OCI-LY1 (cell line): Measurements from ENCODE around the gene MKI67.

Source experiments
- H2AFZ ChIP-seq: fragments of 200-600 bp; sonication (generic), shearing (Covaris generic); 2 replicates; pipeline ENCODE4 v1.6.0; 2014; ENCODE audit warnings: antibody characterized with exemption, mild to moderate bottlenecking, low read length
- H3F3A ChIP-seq: fragments of 200-600 bp; sonication (generic), shearing (Covaris generic); 2 replicates; pipeline ENCODE4 v1.6.0; 2014; ENCODE audit warnings: mild to moderate bottlenecking, antibody characterized with exemption, low read length, moderate library complexity; ENCODE audit not compliant: insufficient read depth
- H3K27ac ChIP-seq: fragments of 200-600 bp; sonication (generic); 2 replicates; pipeline ENCODE4 v1.5.1; 2014; ENCODE audit warnings: low read length, mixed run types, mild to moderate bottlenecking, low read depth; ENCODE audit not compliant: poor library complexity, severe bottlenecking
- H3K27me3 ChIP-seq: fragments of 200-600 bp; sonication (generic); 2 replicates; pipeline ENCODE4 v1.6.0; 2014; ENCODE audit warnings: antibody characterized with exemption, mild to moderate bottlenecking, low read length, moderate library complexity; ENCODE audit not compliant: insufficient read depth
- H3K36me3 ChIP-seq: fragments of 200-600 bp; sonication (generic); 2 replicates; pipeline ENCODE4 v1.6.1; 2014; ENCODE audit warnings: mild to moderate bottlenecking, antibody characterized with exemption, low read length, moderate library complexity, mixed read lengths; ENCODE audit not compliant: insufficient read depth
- H3K4me1 ChIP-seq: fragments of 200-600 bp; sonication (generic); 2 replicates; pipeline ENCODE4 v1.5.1; 2014; ENCODE audit warnings: mild to moderate bottlenecking, low read length, moderate library complexity; ENCODE audit not compliant: insufficient read depth, severe bottlenecking
- H3K4me2 ChIP-seq: fragments of 200-600 bp; sonication (generic), shearing (Covaris generic); 2 replicates; pipeline ENCODE4 v1.6.1; 2014; ENCODE audit warnings: low read length
- H3K4me3 ChIP-seq: fragments of 200-600 bp; sonication (generic); 2 replicates; pipeline ENCODE4 v1.5.1; 2014; ENCODE audit warnings: low read length, low read depth, mild to moderate bottlenecking, mixed read lengths; ENCODE audit not compliant: poor library complexity, severe bottlenecking
- H3K79me2 ChIP-seq: fragments of 200-600 bp; shearing (Covaris generic); 2 replicates; pipeline ENCODE4 v1.6.1; 2016; ENCODE audit warnings: mixed run types, low read length, mixed read lengths; ENCODE audit not compliant: insufficient read depth
- H3K9ac ChIP-seq: fragments of 200-600 bp; sonication (generic), shearing (Covaris generic); 2 replicates; pipeline ENCODE4 v1.6.1; 2014; ENCODE audit warnings: mild to moderate bottlenecking, low read length, mixed read lengths
- H3K9me2 ChIP-seq: fragments of 200-600 bp; sonication (generic), shearing (Covaris generic); 2 replicates; pipeline ENCODE4 v1.6.1; 2014; ENCODE audit warnings: low read depth, mild to moderate bottlenecking, low read length, mixed read lengths
- H3K9me3 ChIP-seq: fragments of 200-600 bp; shearing (Covaris generic); 2 replicates; pipeline ENCODE4 v1.6.1; 2014; ENCODE audit warnings: low read length, mixed read lengths
- H4K20me1 ChIP-seq: fragments of 200-600 bp; sonication (generic), shearing (Covaris generic); 2 replicates; pipeline ENCODE4 v1.6.0; 2016; ENCODE audit warnings: mild to moderate bottlenecking, low read length; ENCODE audit not compliant: insufficient read depth
- CTCF ChIP-seq: fragments of 200-600 bp; sonication (generic), shearing (Covaris generic); IDR thresholded peaks from 2 replicates; pipeline ENCODE4 v1.5.1; 2017; ENCODE audit warnings: mild to moderate bottlenecking, antibody characterized with exemption, low read length, moderate library complexity, mixed read lengths
- EZH2 ChIP-seq: fragments of 200-600 bp; sonication (generic), shearing (Covaris generic); IDR thresholded peaks from 2 replicates; pipeline ENCODE4 v1.8.0; 2017; ENCODE audit warnings: borderline replicate concordance, mixed run types, mild to moderate bottlenecking, antibody characterized with exemption, low read length, moderate library complexity, mixed read lengths

Gene MKI67

GRCh38 chr10:128110339-128110738 is 15.9 kb downstream of the MKI67 start:
- Histone ChIP-seq H3K9ac (no peak overlapping the region), H4K20me1 (no peaks in the 10 kb centered on the region), H3K4me2 (no peak overlapping the region), H3K4me3 (no peak overlapping the region), H3K27ac (no peak overlapping the region), H3K79me2 (no peaks in the 10 kb centered on the region), H3K27me3 (no peaks in the 10 kb centered on the region), H2AFZ (no peak overlapping the region), H3F3A (no peaks in the 10 kb centered on the region), H3K9me2 (no peaks in the 10 kb centered on the region), H3K36me3 (peaks cover 100% of the 10 kb centered on the region), H3K9me3 (no peaks in the 10 kb centered on the region), H3K4me1 (no peaks in the 10 kb centered on the region)
- TF ChIP-seq CTCF = no peak
- TF ChIP-seq EZH2 = no peak

GRCh38 chr10:128109707-128110106 is 16.5 kb downstream of the MKI67 start:
- no peak overlapping the region for H3K9ac ChIP-seq
- H3K79me2 ChIP-seq = no peaks in the 10 kb centered on the region
- H3K4me1 ChIP-seq = no peaks in the 10 kb centered on the region
- H3K4me2 ChIP-seq = no peak overlapping the region
- no peaks in the 10 kb centered on the region for H3K9me2 ChIP-seq
- H3K9me3 ChIP-seq = no peaks in the 10 kb centered on the region
- H3K36me3 ChIP-seq = peaks cover 100% of the 10 kb centered on the region
- H3F3A ChIP-seq = no peaks in the 10 kb centered on the region
- no peak overlapping the region for H3K4me3 ChIP-seq
- TF ChIP-seq EZH2 (no peak), CTCF (no peak)
- no peaks in the 10 kb centered on the region for H3K27me3 ChIP-seq
- H2AFZ ChIP-seq = no peak overlapping the region
- no peak overlapping the region for H3K27ac ChIP-seq
- no peaks in the 10 kb centered on the region for H4K20me1 ChIP-seq

- H3K4me3 ChIP-seq = no peak overlapping the region
- no peak overlapping the region for H3K27ac ChIP-seq
- H2AFZ ChIP-seq = no peak overlapping the region
- H3K9me3 ChIP-seq = no peaks in the 10 kb centered on the region
- H3K9me2 ChIP-seq = no peaks in the 10 kb centered on the region
- no peaks in the 10 kb centered on the region for H3K79me2 ChIP-seq
- H4K20me1 ChIP-seq = no peaks in the 10 kb centered on the region
- TF ChIP-seq EZH2 (no peak), CTCF (no peak)
- peaks cover 100% of the 10 kb centered on the region for H3K36me3 ChIP-seq
- no peaks in the 10 kb centered on the region for H3K27me3 ChIP-seq
- H3F3A ChIP-seq = no peaks in the 10 kb centered on the region
- no peaks in the 10 kb centered on the region for H3K4me1 ChIP-seq
- H3K4me2 ChIP-seq = no peak overlapping the region
- H3K9ac ChIP-seq = no peak overlapping the region
These were observed 20.8 kb downstream of the MKI67 start for GRCh38 chr10:128105383-128105782.
